RWPE1 (cell line): ENCODE data around the gene F10.

Source experiments
- CTCF ChIA-PET: fragments of 350-600 bp; sonication (Branson Sonifier 250); formaldehyde crosslinking; extraction: SDS; loops from one replicate; lab custom pipeline; 2021; lab: Yijun Ruan, JAX
- POLR2A ChIA-PET: fragments of 400-600 bp; formaldehyde crosslinking; extraction: SDS; loops from one replicate; lab custom pipeline; 2020; ENCODE audit warnings: antibody characterized with exemption; ENCODE audit not compliant: low non-redundant PET; lab: Yijun Ruan, JAX
- DNase-seq: peaks from one replicate; pipeline ENCODE4 v3.0.0; 2012; ENCODE audit warnings: low spot score
- H3K27ac ChIP-seq: fragments of 450-650 bp; 2 replicates; pipeline ENCODE4 v1.5.1; 2017
- CTCF ChIP-seq: fragments of 450-650 bp; conservative IDR thresholded peaks from 2 replicates; pipeline ENCODE4 v1.5.1; 2017; ENCODE audit warnings: low read depth, mild to moderate bottlenecking

F10 gene

DNA sequence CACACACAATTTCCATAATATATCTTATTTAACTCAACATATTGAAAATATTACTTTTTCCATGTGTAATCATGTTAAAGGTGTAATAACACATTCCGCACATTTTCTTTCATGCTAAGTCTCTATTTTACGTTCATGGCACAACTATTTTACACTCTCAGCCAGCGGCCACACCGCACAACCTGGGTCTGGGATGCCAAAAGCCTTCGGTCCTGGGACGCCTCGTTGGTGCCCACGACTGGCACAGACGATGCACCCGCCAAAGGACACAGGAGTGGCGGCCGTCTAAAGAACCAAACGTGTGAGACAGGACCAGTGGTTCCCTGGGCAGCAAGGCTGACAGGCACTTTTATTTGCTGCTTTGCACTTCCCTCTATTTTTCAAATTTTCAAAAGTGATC lies 25.8 kb downstream of the F10 start:
- no peak for DNase-seq
- POLR2A ChIA-PET = no interaction called here
- no peak for TF ChIP-seq CTCF
- CTCF ChIA-PET = interaction anchor here (0.6 kb wide), 1 partner anchor 113 kb away, joined by 3 read pairs; no protein-coding TSS in a partner anchor
- no peak overlapping the region for H3K27ac ChIP-seq

GRCh38 chr13:113148940-113149503 lies 26.4 kb downstream of the F10 start:
- no peak for DNase-seq
- POLR2A ChIA-PET = no interaction called here
- CTCF ChIA-PET = no interaction called here
- no peak overlapping the region for H3K27ac ChIP-seq
- no peak for TF ChIP-seq CTCF

DNA sequence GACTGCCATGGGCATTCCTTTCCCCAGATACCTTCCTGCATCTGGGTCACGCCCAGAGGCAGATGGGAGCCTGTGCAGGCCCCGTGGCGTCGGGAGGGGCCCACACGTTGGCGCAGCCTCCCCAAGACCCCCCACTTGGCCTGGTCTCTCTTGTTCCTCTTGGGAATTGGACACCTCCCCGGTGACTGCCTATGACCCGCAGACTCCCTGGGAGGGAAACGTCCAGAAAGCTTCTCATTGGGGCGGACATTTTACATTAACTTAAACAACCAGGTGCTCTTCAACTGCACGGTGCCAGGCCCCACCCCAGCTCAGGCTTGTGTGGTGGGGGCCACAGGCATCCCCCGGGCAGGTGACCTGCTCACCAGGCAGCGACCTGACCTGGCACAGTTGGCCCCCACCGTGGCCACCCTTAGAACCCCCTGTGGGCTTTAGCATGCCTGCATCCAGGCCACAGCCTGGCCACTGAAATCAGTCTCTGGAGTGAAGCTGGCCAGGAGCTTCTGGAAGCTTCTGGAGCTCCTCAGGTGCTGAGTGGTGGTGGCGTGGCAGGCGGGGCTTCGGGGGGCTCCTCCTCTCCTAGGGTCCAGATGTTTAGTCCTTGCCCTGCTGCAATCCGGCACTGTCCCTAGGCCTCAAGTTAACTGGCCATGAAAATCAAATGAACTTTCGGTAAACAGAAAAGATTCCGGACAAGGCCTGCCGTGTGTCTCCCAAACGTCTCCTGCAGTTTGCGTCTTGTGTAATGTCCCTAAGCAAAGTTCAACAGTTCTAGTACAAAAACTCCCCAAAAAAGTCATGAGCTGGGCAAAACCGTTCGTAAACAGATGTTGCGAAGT lies 27.3 kb downstream of the F10 start:
- TF ChIP-seq CTCF = no peak
- DNase-seq = no peak
- ChIA-PET POLR2A (no interaction called here), CTCF (no interaction called here)
- no peak overlapping the region for H3K27ac ChIP-seq

- ChIA-PET POLR2A (no interaction called here), CTCF (no interaction called here)
- no peak overlapping the region for H3K27ac ChIP-seq
- TF ChIP-seq CTCF = no peak
- no peak for DNase-seq
Observed at GRCh38 chr13:113150550-113151365, 28.2 kb downstream of the F10 start.

- CTCF ChIA-PET = no interaction called here
- no peak overlapping the region for H3K27ac ChIP-seq
- POLR2A ChIA-PET = no interaction called here
- no peak for DNase-seq
- TF ChIP-seq CTCF = no peak
Observed at GRCh38 chr13:113151745-113152690, 29.4 kb downstream of the F10 start.

GRCh38 chr13:113152691-113152983 lies 30.0 kb downstream of the F10 start:
- H3K27ac ChIP-seq = no peak overlapping the region
- DNase-seq = no peak
- no peak for TF ChIP-seq CTCF
- ChIA-PET POLR2A (no interaction called here), CTCF (no interaction called here)
